HepG2 (cell line): ENCODE measurements around the gene DNAJC12. TPM values are rescaled to one million over a fixed set of nuclear protein-coding genes. Genes with fewer than 3 reads are reported as not detected.
A peak's percentile ranks its signal among the peaks of the same experiment; 100 is the strongest.

Experiments used
- EHMT2 ChIP-seq: fragments of 200-600 bp; sonication (generic); IDR thresholded peaks from 2 replicates; pipeline ENCODE4 v1.7.0; 2017; ENCODE audit warnings: antibody characterized with exemption, low read depth, low read length, borderline replicate concordance
- HMGA1 ChIP-seq: sonication (generic); formaldehyde crosslinking; conservative IDR thresholded peaks from 2 replicates; pipeline ENCODE4 v1.4.0; 2020; ENCODE audit warnings: missing genetic modification reagents
- HNRNPUL1 ChIP-seq: fragments of 200-400 bp; formaldehyde crosslinking; IDR thresholded peaks from 2 replicates; pipeline ENCODE4 v1.6.1; 2017; ENCODE audit warnings: low read depth, mild to moderate bottlenecking, low read length, moderate library complexity
- MNT ChIP-seq: fragments of 450-650 bp; IDR thresholded peaks from 2 replicates; pipeline ENCODE4 v1.6.1; 2016
- NCOA1 ChIP-seq: sonication (generic); formaldehyde crosslinking; IDR thresholded peaks from 2 replicates; pipeline ENCODE4 v1.9.0; 2021; ENCODE audit warnings: missing genetic modification reagents
- RBM39 ChIP-seq: fragments of 200-400 bp; formaldehyde crosslinking; IDR thresholded peaks from one replicate; pipeline ENCODE4 v1.6.1; 2018; ENCODE audit warnings: antibody characterized with exemption, mild to moderate bottlenecking, low read depth, low read length; ENCODE audit not compliant: poor library complexity, severe bottlenecking
- SPEN ChIP-seq: sonication (generic); formaldehyde crosslinking; IDR thresholded peaks from 2 replicates; pipeline ENCODE4 v1.5.1; 2020; ENCODE audit warnings: low read depth, mild to moderate bottlenecking, missing genetic modification reagents
- STAT6 ChIP-seq: sonication (generic); formaldehyde crosslinking; IDR thresholded peaks from 2 replicates; pipeline ENCODE4 v1.4.0; 2020; ENCODE audit warnings: missing genetic modification reagents, mild to moderate bottlenecking, borderline replicate concordance
- TBP ChIP-seq: sonication (generic); formaldehyde crosslinking; IDR thresholded peaks from 2 replicates; pipeline ENCODE4 v1.5.0; 2020; ENCODE audit warnings: missing genetic modification reagents
- TBX3 ChIP-seq: fragments of 450-650 bp; IDR thresholded peaks from 2 replicates; pipeline ENCODE4 v1.6.1; 2017; ENCODE audit warnings: antibody characterized with exemption, mild to moderate bottlenecking, inconsistent platforms, borderline replicate concordance
- XBP1 ChIP-seq: sonication (generic); formaldehyde crosslinking; IDR thresholded peaks from 2 replicates; pipeline ENCODE4 v1.5.0; 2020; ENCODE audit warnings: missing genetic modification reagents
- ZFP36L1 ChIP-seq: sonication (generic); formaldehyde crosslinking; IDR thresholded peaks from 2 replicates; pipeline ENCODE4 v1.8.0; 2022; ENCODE audit warnings: mild to moderate bottlenecking, missing genetic modification reagents, moderate library complexity
- ZFY ChIP-seq: sonication (generic); formaldehyde crosslinking; IDR thresholded peaks from 2 replicates; pipeline ENCODE4 v1.4.0; 2020; ENCODE audit warnings: missing genetic modification reagents
- ZNF101 ChIP-seq: sonication (generic); formaldehyde crosslinking; IDR thresholded peaks from 2 replicates; pipeline ENCODE4 v1.4.0; 2020; ENCODE audit warnings: mild to moderate bottlenecking, low read depth, missing genetic modification reagents, borderline replicate concordance
- ZNF543 ChIP-seq: sonication (generic); formaldehyde crosslinking; IDR thresholded peaks from 2 replicates; pipeline ENCODE4 v1.4.0; 2020; ENCODE audit warnings: mild to moderate bottlenecking, missing genetic modification reagents
- ZNF672 ChIP-seq: sonication (generic); formaldehyde crosslinking; IDR thresholded peaks from 2 replicates; pipeline ENCODE4 v1.8.1; 2022; ENCODE audit warnings: missing genetic modification reagents
- ZSCAN31 ChIP-seq: sonication (generic); formaldehyde crosslinking; IDR thresholded peaks from 2 replicates; pipeline ENCODE4 v1.5.0; 2020; ENCODE audit warnings: low read depth, mild to moderate bottlenecking, missing genetic modification reagents
- polyA plus RNA-seq, 8 experiments: library from polyadenylated mRNA; depleted of rRNA in 3 of 8; stranded (reverse) in 7 of 8; unstranded in 1 of 8; fragments of >200 nt; fragmentation: Illumina TruSeq in 4 of 8; extraction: Trizol in 4 of 8; gene quantifications; 2 replicates each; pipeline versions ENCODE4 v1.2.1 to v1.2.3, GENCODE V29; 2011 to 2016; ENCODE audit warnings: low read depth in 4 of 8, missing spikeins in 1 of 8, mixed read lengths in 1 of 8; ENCODE audit not compliant: insufficient read depth in 1 of 8
- total RNA-seq, 5 experiments: library from RNA; depleted of rRNA; stranded (reverse); fragments of >200 nt; fragmentation: Illumina TruSeq; extraction: Trizol; gene quantifications; 2 replicates each; pipeline ENCODE4 v1.2.3, GENCODE V29; 2016; ENCODE audit warnings: low read depth in 1 of 5
- TF ChIP-seq, protein P1 (sequence below): sonication (generic); formaldehyde crosslinking; IDR thresholded peaks from 2 replicates; pipeline ENCODE4 v1.4.0; 2020; ENCODE audit warnings: missing genetic modification reagents
- TF ChIP-seq, protein P2 (sequence below): IDR thresholded peaks from 2 replicates; pipeline ENCODE4 v1.6.1; 2018; ENCODE audit warnings: missing genetic modification reagents

DNAJC12 gene
- total and polyA plus RNA-seq, 2 of the 13 experiments (the other 11 are each of a cell fraction or from before 2014, with no cell fraction given): 11.6 to 43.9 TPM

DNA sequence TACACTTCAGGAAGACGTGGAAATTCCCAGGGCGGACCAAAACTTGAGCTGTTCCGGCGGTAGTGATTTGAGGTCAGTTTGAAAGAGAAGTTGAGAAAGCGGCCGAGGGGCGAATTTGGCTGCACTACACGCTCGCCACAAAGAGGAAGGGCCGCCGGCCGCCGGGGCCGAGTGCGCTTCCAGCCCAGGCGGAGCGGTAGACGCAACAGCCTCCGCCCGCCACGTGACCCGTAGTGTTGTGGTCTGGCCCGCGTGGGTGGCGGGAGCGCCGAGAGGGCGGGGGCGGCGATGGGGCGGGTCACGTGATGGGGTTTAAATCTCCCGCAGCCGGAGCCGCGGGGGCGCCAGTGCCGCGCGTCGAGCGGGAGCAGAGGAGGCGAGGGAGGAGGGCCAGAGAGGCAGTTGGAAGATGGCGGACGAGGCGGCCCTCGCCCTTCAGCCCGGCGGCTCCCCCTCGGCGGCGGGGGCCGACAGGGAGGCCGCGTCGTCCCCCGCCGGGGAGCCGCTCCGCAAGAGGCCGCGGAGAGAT, 46.4 kb upstream of the DNAJC12 start, which contains the start of gene SIRT1 (continued):
- no peak for TF ChIP-seq RBM39
- TF ChIP-seq TBX3: peak; percentile 45; the same call in 1 of the 2 replicates
- TF ChIP-seq ZNF672 (CRISPR knock-in tag): no peak
- no peak; the same call in 1 of the 2 replicates for TF ChIP-seq STAT6 (CRISPR knock-in tag)
- no peak for TF ChIP-seq HMGA1 (CRISPR knock-in tag)
- peak; percentile 59; the same call in 1 of the 2 replicates for TF ChIP-seq HNRNPUL1
- TF ChIP-seq ZNF543 (CRISPR knock-in tag): peak; percentile 66
- TF ChIP-seq, protein P1, sequence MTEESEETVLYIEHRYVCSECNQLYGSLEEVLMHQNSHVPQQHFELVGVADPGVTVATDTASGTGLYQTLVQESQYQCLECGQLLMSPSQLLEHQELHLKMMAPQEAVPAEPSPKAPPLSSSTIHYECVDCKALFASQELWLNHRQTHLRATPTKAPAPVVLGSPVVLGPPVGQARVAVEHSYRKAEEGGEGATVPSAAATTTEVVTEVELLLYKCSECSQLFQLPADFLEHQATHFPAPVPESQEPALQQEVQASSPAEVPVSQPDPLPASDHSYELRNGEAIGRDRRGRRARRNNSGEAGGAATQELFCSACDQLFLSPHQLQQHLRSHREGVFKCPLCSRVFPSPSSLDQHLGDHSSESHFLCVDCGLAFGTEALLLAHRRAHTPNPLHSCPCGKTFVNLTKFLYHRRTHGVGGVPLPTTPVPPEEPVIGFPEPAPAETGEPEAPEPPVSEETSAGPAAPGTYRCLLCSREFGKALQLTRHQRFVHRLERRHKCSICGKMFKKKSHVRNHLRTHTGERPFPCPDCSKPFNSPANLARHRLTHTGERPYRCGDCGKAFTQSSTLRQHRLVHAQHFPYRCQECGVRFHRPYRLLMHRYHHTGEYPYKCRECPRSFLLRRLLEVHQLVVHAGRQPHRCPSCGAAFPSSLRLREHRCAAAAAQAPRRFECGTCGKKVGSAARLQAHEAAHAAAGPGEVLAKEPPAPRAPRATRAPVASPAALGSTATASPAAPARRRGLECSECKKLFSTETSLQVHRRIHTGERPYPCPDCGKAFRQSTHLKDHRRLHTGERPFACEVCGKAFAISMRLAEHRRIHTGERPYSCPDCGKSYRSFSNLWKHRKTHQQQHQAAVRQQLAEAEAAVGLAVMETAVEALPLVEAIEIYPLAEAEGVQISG (CRISPR knock-in tag): peak; percentile 99
- TF ChIP-seq ZSCAN31: no peak; the same call in 1 of the 2 replicates
- no peak for TF ChIP-seq EHMT2
- TF ChIP-seq XBP1 (CRISPR knock-in tag): no peak
- peak; percentile 97 for TF ChIP-seq MNT
- peak; percentile 87 for TF ChIP-seq ZFY
- TF ChIP-seq ZFP36L1 (CRISPR knock-in tag): peak; percentile 96
- no peak for TF ChIP-seq TBP
- TF ChIP-seq ZNF101: no peak
- TF ChIP-seq, protein P2, sequence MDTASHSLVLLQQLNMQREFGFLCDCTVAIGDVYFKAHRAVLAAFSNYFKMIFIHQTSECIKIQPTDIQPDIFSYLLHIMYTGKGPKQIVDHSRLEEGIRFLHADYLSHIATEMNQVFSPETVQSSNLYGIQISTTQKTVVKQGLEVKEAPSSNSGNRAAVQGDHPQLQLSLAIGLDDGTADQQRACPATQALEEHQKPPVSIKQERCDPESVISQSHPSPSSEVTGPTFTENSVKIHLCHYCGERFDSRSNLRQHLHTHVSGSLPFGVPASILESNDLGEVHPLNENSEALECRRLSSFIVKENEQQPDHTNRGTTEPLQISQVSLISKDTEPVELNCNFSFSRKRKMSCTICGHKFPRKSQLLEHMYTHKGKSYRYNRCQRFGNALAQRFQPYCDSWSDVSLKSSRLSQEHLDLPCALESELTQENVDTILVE: 0 out of 2 replicates have a peak, but pooled peaks have one; percentile 44
- TF ChIP-seq NCOA1 (CRISPR knock-in tag): no peak
- TF ChIP-seq SPEN (CRISPR knock-in tag): peak; percentile 85
